Measurements from ENCODE around the gene CLNK. TPM values are rescaled to one million over a fixed set of nuclear protein-coding genes. Genes with fewer than 3 reads are reported as not detected.

CLNK gene
- total RNA-seq, 1 donor from 2014 or later, result not detected

DNA sequence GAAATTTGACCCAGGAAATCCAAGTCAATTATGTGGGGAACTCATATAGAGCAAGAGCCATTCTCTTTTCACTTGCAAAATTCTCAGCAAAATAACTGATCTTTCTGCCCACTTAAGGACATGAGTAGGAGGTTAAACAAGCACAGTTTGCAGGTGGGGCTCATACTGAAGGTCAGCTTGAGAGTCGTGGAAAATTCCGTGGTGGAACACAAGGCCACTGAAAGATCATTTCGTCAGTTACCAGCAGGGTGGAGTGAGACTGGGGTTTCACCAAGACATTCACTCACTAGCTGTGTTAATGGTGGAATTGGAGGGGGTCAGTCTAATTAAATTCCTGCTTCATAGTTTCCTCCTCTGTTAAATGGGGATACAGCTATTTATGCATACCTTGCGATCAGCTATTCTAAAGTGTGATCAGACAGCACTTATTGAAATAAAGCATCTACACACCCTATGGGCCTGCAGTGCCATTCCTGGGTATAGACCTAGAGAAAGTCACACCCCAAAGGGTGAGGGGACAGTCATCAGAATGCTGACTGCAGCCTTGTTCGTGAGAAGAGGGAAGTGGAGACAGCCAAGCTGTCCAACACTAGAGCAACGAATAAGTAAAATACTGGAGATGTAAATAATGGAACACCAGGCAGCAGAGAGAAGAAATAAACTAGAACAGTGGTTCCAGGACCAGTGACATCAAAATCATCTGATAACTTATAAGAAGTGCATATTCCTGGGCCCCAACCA, 42.7 kb upstream of the CLNK start:
- H3K36me3 ChIP-seq (ENCODE audit: control insufficient read depth in 3 of 3, insufficient read depth in 3 of 3, low read length in 3 of 3), result no peaks in the 10 kb centered on the region
- no peaks in the 10 kb centered on the region for H3K27me3 ChIP-seq (ENCODE audit: control insufficient read depth in 3 of 3, insufficient read depth in 3 of 3, low read length in 3 of 3)
- no peak overlapping the region for H3K27ac ChIP-seq (ENCODE audit: low read depth, low read length)
- no peaks in the 10 kb centered on the region for H3K4me1 ChIP-seq (ENCODE audit: control insufficient read depth in 3 of 3, insufficient read depth in 3 of 3, low read length in 3 of 3)
- H3K4me3 ChIP-seq (ENCODE audit: low read length in 3 of 3), result no peak overlapping the region
- no peaks in the 10 kb centered on the region for H3K9me3 ChIP-seq (ENCODE audit: control insufficient read depth in 3 of 3, low read length in 3 of 3)
- no peak overlapping the region for H3K9ac ChIP-seq (ENCODE audit: low read depth in 1 of 3, low read length in 3 of 3)

DNA sequence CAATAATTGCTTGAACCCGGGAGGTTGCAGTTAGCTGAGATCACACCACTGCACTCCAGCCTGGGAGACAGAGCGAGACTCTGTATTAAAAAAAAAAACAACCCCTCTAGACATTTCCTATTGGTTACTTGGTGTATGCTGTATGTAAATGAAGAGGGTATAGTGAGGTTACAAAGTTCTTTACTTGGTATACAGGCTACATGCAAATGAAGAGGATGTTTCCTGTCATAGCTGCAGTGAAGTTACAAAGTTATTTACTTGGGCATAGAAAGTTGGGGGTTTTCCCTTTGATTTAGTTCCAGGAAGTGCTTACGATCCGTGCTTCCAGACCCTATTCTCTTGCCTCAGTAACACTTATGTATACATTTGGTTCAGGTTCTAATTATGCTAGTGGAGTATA, 38.4 kb upstream of the CLNK start:
- H3K9me3 ChIP-seq (ENCODE audit: control insufficient read depth in 3 of 3, low read length in 3 of 3), result no peaks in the 10 kb centered on the region
- H3K27ac ChIP-seq (ENCODE audit: low read depth, low read length), result no peak overlapping the region
- no peak overlapping the region for H3K9ac ChIP-seq (ENCODE audit: low read depth in 1 of 3, low read length in 3 of 3)
- no peaks in the 10 kb centered on the region for H3K27me3 ChIP-seq (ENCODE audit: control insufficient read depth in 3 of 3, insufficient read depth in 3 of 3, low read length in 3 of 3)
- no peaks in the 10 kb centered on the region for H3K4me1 ChIP-seq (ENCODE audit: control insufficient read depth in 3 of 3, insufficient read depth in 3 of 3, low read length in 3 of 3)
- H3K4me3 ChIP-seq (ENCODE audit: low read length in 3 of 3), result no peak overlapping the region
- no peaks in the 10 kb centered on the region for H3K36me3 ChIP-seq (ENCODE audit: control insufficient read depth in 3 of 3, insufficient read depth in 3 of 3, low read length in 3 of 3)

GRCh38 chr4:10721616-10722015, 37.0 kb upstream of the CLNK start:
- H3K36me3 ChIP-seq (ENCODE audit: control insufficient read depth in 3 of 3, insufficient read depth in 3 of 3, low read length in 3 of 3), result no peaks in the 10 kb centered on the region
- no peak overlapping the region for H3K9ac ChIP-seq (ENCODE audit: low read depth in 1 of 3, low read length in 3 of 3)
- no peaks in the 10 kb centered on the region for H3K9me3 ChIP-seq (ENCODE audit: control insufficient read depth in 3 of 3, low read length in 3 of 3)
- H3K27me3 ChIP-seq (ENCODE audit: control insufficient read depth in 3 of 3, insufficient read depth in 3 of 3, low read length in 3 of 3), result no peaks in the 10 kb centered on the region
- no peaks in the 10 kb centered on the region for H3K4me1 ChIP-seq (ENCODE audit: control insufficient read depth in 3 of 3, insufficient read depth in 3 of 3, low read length in 3 of 3)
- no peak overlapping the region for H3K27ac ChIP-seq (ENCODE audit: low read depth, low read length)
- H3K4me3 ChIP-seq (ENCODE audit: low read length in 3 of 3), result no peak overlapping the region

DNA sequence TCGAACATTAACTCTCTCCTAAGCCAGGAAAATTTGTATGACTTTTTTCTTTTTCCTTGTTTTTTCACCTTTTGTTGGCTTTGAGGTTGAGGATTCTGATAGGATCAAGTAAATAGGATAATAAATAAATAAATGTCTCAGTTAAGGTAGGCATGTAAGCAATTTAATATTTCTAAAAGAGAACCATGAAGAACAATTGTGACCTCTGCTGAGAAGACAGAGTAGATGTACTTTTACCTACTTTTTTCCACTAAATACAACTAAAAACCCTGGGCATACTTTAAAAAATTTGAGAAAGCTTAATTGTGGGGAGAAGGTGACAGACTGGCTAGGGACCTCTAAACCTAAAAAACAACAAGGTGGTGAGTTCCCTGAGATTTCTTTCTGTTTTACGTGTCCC, 31.6 kb upstream of the CLNK start:
- Histone ChIP-seq H3K4me3 (ENCODE audit: low read length in 3 of 3) (no peak overlapping the region), H3K27ac (ENCODE audit: low read depth, low read length) (no peak overlapping the region), H3K9ac (ENCODE audit: low read depth in 1 of 3, low read length in 3 of 3) (no peak overlapping the region), H3K27me3 (ENCODE audit: control insufficient read depth in 3 of 3, insufficient read depth in 3 of 3, low read length in 3 of 3) (no peaks in the 10 kb centered on the region), H3K4me1 (ENCODE audit: control insufficient read depth in 3 of 3, insufficient read depth in 3 of 3, low read length in 3 of 3) (no peaks in the 10 kb centered on the region), H3K9me3 (ENCODE audit: control insufficient read depth in 3 of 3, low read length in 3 of 3) (peaks cover 2 to 3% (median 2%) of the 10 kb centered on the region in 3 donors), H3K36me3 (ENCODE audit: control insufficient read depth in 3 of 3, insufficient read depth in 3 of 3, low read length in 3 of 3) (no peaks in the 10 kb centered on the region)

DNA sequence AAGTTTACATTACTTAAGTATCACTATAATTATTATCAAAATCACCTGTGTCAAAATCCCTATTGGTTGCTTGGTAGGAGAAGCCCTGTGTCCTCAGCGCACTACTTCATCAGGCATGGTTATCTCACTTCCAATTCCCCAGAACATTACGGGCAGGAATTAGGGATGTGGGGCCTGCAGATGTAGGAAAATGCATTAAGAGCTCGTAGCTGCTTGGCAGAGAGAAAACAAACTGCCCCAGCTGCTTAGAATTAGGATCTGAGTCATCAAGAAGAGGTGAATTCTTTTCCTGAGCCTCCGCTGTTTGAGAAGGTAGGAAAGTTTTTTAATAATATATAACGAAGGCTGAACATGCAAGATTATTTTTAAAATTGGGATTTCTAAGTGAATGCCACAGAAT, 31.1 kb upstream of the CLNK start:
- Histone ChIP-seq H3K4me3 (ENCODE audit: low read length in 3 of 3) (no peak overlapping the region), H3K9ac (ENCODE audit: low read depth in 1 of 3, low read length in 3 of 3) (no peak overlapping the region), H3K27ac (ENCODE audit: low read depth, low read length) (no peak overlapping the region), H3K9me3 (ENCODE audit: control insufficient read depth in 3 of 3, low read length in 3 of 3) (peaks cover 2 to 3% (median 2%) of the 10 kb centered on the region in 3 donors), H3K27me3 (ENCODE audit: control insufficient read depth in 3 of 3, insufficient read depth in 3 of 3, low read length in 3 of 3) (no peaks in the 10 kb centered on the region), H3K36me3 (ENCODE audit: control insufficient read depth in 3 of 3, insufficient read depth in 3 of 3, low read length in 3 of 3) (no peaks in the 10 kb centered on the region), H3K4me1 (ENCODE audit: control insufficient read depth in 3 of 3, insufficient read depth in 3 of 3, low read length in 3 of 3) (no peaks in the 10 kb centered on the region)

- H3K9me3 ChIP-seq (ENCODE audit: control insufficient read depth in 3 of 3, low read length in 3 of 3), result peaks cover 2 to 3% (median 2%) of the 10 kb centered on the region in 3 donors
- no peaks in the 10 kb centered on the region for H3K27me3 ChIP-seq (ENCODE audit: control insufficient read depth in 3 of 3, insufficient read depth in 3 of 3, low read length in 3 of 3)
- no peak overlapping the region for H3K27ac ChIP-seq (ENCODE audit: low read depth, low read length)
- no peaks in the 10 kb centered on the region for H3K36me3 ChIP-seq (ENCODE audit: control insufficient read depth in 3 of 3, insufficient read depth in 3 of 3, low read length in 3 of 3)
- H3K9ac ChIP-seq (ENCODE audit: low read depth in 1 of 3, low read length in 3 of 3), result no peak overlapping the region
- no peaks in the 10 kb centered on the region for H3K4me1 ChIP-seq (ENCODE audit: control insufficient read depth in 3 of 3, insufficient read depth in 3 of 3, low read length in 3 of 3)
- no peak overlapping the region for H3K4me3 ChIP-seq (ENCODE audit: low read length in 3 of 3)
These were observed 30.6 kb upstream of the CLNK start for GRCh38 chr4:10715135-10715534.

GRCh38 chr4:10713591-10713990, 29.0 kb upstream of the CLNK start:
- H3K9ac ChIP-seq (ENCODE audit: low read depth in 1 of 3, low read length in 3 of 3), result no peak overlapping the region
- H3K4me1 ChIP-seq (ENCODE audit: control insufficient read depth in 3 of 3, insufficient read depth in 3 of 3, low read length in 3 of 3), result no peaks in the 10 kb centered on the region
- H3K9me3 ChIP-seq (ENCODE audit: control insufficient read depth in 3 of 3, low read length in 3 of 3), result peaks cover 2 to 3% (median 2%) of the 10 kb centered on the region in 3 donors
- no peaks in the 10 kb centered on the region for H3K27me3 ChIP-seq (ENCODE audit: control insufficient read depth in 3 of 3, insufficient read depth in 3 of 3, low read length in 3 of 3)
- H3K27ac ChIP-seq (ENCODE audit: low read depth, low read length), result no peak overlapping the region
- no peaks in the 10 kb centered on the region for H3K36me3 ChIP-seq (ENCODE audit: control insufficient read depth in 3 of 3, insufficient read depth in 3 of 3, low read length in 3 of 3)
- no peak overlapping the region for H3K4me3 ChIP-seq (ENCODE audit: low read length in 3 of 3)

DNA sequence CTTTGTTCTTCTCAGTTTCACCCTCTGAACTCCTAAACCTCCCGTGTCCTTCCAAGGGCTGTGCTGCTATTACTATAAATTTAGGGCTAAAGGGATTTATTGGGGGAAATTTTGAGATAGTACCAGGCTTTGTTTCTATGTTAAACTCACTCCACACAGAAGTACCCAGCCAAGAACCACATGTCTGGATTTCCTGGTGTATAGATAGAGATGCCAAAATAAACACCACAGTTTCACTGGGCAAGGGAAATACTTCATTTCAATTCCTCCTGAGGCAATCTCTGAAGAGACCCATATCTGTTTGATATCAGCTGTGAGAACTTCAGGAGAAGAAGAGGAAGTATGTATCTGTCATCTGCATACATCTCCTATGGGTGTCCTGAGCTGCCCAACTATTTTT, 21.7 kb upstream of the CLNK start:
- no peak overlapping the region for H3K27ac ChIP-seq (ENCODE audit: low read depth, low read length)
- no peak overlapping the region for H3K9ac ChIP-seq (ENCODE audit: low read depth in 1 of 3, low read length in 3 of 3)
- no peaks in the 10 kb centered on the region for H3K9me3 ChIP-seq (ENCODE audit: control insufficient read depth in 3 of 3, low read length in 3 of 3)
- H3K27me3 ChIP-seq (ENCODE audit: control insufficient read depth in 3 of 3, insufficient read depth in 3 of 3, low read length in 3 of 3), result no peaks in the 10 kb centered on the region
- H3K4me3 ChIP-seq (ENCODE audit: low read length in 3 of 3), result no peak overlapping the region
- no peaks in the 10 kb centered on the region for H3K4me1 ChIP-seq (ENCODE audit: control insufficient read depth in 3 of 3, insufficient read depth in 3 of 3, low read length in 3 of 3)
- H3K36me3 ChIP-seq (ENCODE audit: control insufficient read depth in 3 of 3, insufficient read depth in 3 of 3, low read length in 3 of 3), result no peaks in the 10 kb centered on the region

DNA sequence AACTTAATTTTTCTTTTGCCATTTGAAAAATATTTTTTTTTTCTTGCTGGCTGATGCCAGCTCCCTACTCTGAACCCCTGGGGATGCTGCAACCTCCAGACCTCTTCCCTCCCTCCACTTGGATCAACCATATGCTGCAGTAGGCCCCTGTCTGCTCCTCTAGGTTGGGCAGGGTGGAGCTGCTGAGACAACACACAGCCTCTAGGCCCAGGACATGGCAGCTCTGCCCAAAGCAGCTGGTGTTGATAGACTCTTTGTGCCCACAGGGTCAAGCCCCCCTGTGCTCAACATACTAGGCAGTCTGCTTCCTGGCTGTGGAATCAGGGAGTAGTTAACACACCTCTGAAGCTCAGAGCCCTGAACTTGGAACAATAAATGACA, 19.9 kb upstream of the CLNK start:
- H3K4me1 ChIP-seq (ENCODE audit: control insufficient read depth in 3 of 3, insufficient read depth in 3 of 3, low read length in 3 of 3), result no peaks in the 10 kb centered on the region
- no peaks in the 10 kb centered on the region for H3K27me3 ChIP-seq (ENCODE audit: control insufficient read depth in 3 of 3, insufficient read depth in 3 of 3, low read length in 3 of 3)
- H3K36me3 ChIP-seq (ENCODE audit: control insufficient read depth in 3 of 3, insufficient read depth in 3 of 3, low read length in 3 of 3), result no peaks in the 10 kb centered on the region
- no peak overlapping the region for H3K27ac ChIP-seq (ENCODE audit: low read depth, low read length)
- H3K9ac ChIP-seq (ENCODE audit: low read depth in 1 of 3, low read length in 3 of 3), result no peak overlapping the region
- H3K4me3 ChIP-seq (ENCODE audit: low read length in 3 of 3), result no peak overlapping the region
- no peaks in the 10 kb centered on the region for H3K9me3 ChIP-seq (ENCODE audit: control insufficient read depth in 3 of 3, low read length in 3 of 3)

GRCh38 chr4:10703766-10704429, 19.3 kb upstream of the CLNK start:
- Histone ChIP-seq H3K4me1 (ENCODE audit: control insufficient read depth in 3 of 3, insufficient read depth in 3 of 3, low read length in 3 of 3) (no peaks in the 10 kb centered on the region), H3K27me3 (ENCODE audit: control insufficient read depth in 3 of 3, insufficient read depth in 3 of 3, low read length in 3 of 3) (no peaks in the 10 kb centered on the region), H3K9me3 (ENCODE audit: control insufficient read depth in 3 of 3, low read length in 3 of 3) (no peaks in the 10 kb centered on the region), H3K9ac (ENCODE audit: low read depth in 1 of 3, low read length in 3 of 3) (no peak overlapping the region), H3K36me3 (ENCODE audit: control insufficient read depth in 3 of 3, insufficient read depth in 3 of 3, low read length in 3 of 3) (no peaks in the 10 kb centered on the region), H3K27ac (ENCODE audit: low read depth, low read length) (no peak overlapping the region), H3K4me3 (ENCODE audit: low read length in 3 of 3) (no peak overlapping the region)
